ENCODE data around the gene TEP1.
"Not testable (repeated sequence)": the region's sequence is repeated elsewhere in the genome, so short reads cannot be mapped to it uniquely, and the experiment has no call there.

TEP1 gene

GRCh38 chr14:20372796-20373195 lies 40.5 kb downstream of the TEP1 start:
- Histone ChIP-seq H3K4me1 (ENCODE audit: control insufficient read depth in 1 of 2, insufficient read depth in 2 of 2, low read length in 2 of 2) (no peaks in the 10 kb centered on the region), H2BK120ac (ENCODE audit: insufficient read depth, low read length, poor library complexity) (no peak overlapping the region), H3K18ac (ENCODE audit: low read length) (no peak overlapping the region), H4K91ac (ENCODE audit: low read depth, low read length) (no peak overlapping the region), H4K12ac (ENCODE audit: low read depth, low read length) (no peak overlapping the region), H3K4me2 (ENCODE audit: low read length) (no peak overlapping the region), H4K8ac (ENCODE audit: low read depth, low read length) (no peak overlapping the region), H3K9ac (ENCODE audit: low read length) (no peak overlapping the region), H2BK5ac (ENCODE audit: low read depth, low read length, poor library complexity) (no peak overlapping the region), H3K79me1 (ENCODE audit: low read length) (no peaks in the 10 kb centered on the region), H3K36me3 (ENCODE audit: control insufficient read depth in 1 of 2, insufficient read depth in 2 of 2, low read length in 2 of 2) (peaks cover 46 to 66% of the 10 kb centered on the region in 2 experiments), H3K14ac (ENCODE audit: low read length) (no peak overlapping the region), H2BK12ac (ENCODE audit: low read length) (no peak overlapping the region), H3K27ac (ENCODE audit: low read depth, low read length) (no peak overlapping the region), H2AK5ac (ENCODE audit: low read length) (no peak overlapping the region), H3K23ac (ENCODE audit: low read length) (no peak overlapping the region), H3K9me3 (ENCODE audit: insufficient read depth, low read depth, low read length) (no peaks in the 10 kb centered on the region), H3K4me3 (ENCODE audit: low read depth, low read length) (no peak overlapping the region), H3K4ac (ENCODE audit: low read depth, low read length) (no peak overlapping the region), H3K79me2 (ENCODE audit: control insufficient read depth, insufficient read depth, low read length, poor library complexity) (no peaks in the 10 kb centered on the region), H3K27me3 (ENCODE audit: insufficient read depth, low read length) (no peaks in the 10 kb centered on the region), H2AFZ (ENCODE audit: insufficient read depth, low read length, poor library complexity) (no peak overlapping the region)
- DNase-seq: no peak
- WGBS (ENCODE audit: extremely low coverage, insufficient coverage, insufficient read length): no CpG with 5 or more reads among the region's 5 CpGs

GRCh38 chr14:20365928-20366327 lies 47.4 kb downstream of the TEP1 start:
- H3K9ac ChIP-seq (ENCODE audit: low read length): no peak overlapping the region
- H3K4me1 ChIP-seq (ENCODE audit: control insufficient read depth in 1 of 2, insufficient read depth in 2 of 2, low read length in 2 of 2): no peaks in the 10 kb centered on the region
- no peaks in the 10 kb centered on the region for H3K27me3 ChIP-seq (ENCODE audit: insufficient read depth, low read length)
- no peak overlapping the region for H3K27ac ChIP-seq (ENCODE audit: low read depth, low read length)
- no peak overlapping the region for H3K23ac ChIP-seq (ENCODE audit: low read length)
- no peak overlapping the region for H3K4me2 ChIP-seq (ENCODE audit: low read length)
- H2AK5ac ChIP-seq (ENCODE audit: low read length): no peak overlapping the region
- H4K12ac ChIP-seq (ENCODE audit: low read depth, low read length): no peak overlapping the region
- H3K4ac ChIP-seq (ENCODE audit: low read depth, low read length): no peak overlapping the region
- H3K4me3 ChIP-seq (ENCODE audit: low read depth, low read length): no peak overlapping the region
- no peak overlapping the region for H3K14ac ChIP-seq (ENCODE audit: low read length)
- H3K36me3 ChIP-seq (ENCODE audit: control insufficient read depth in 1 of 2, insufficient read depth in 2 of 2, low read length in 2 of 2): peaks cover 16 to 21% of the 10 kb centered on the region in 2 experiments
- H3K18ac ChIP-seq (ENCODE audit: low read length): no peak overlapping the region
- H3K79me2 ChIP-seq (ENCODE audit: control insufficient read depth, insufficient read depth, low read length, poor library complexity): no peaks in the 10 kb centered on the region
- no peaks in the 10 kb centered on the region for H3K79me1 ChIP-seq (ENCODE audit: low read length)
- H2BK5ac ChIP-seq (ENCODE audit: low read depth, low read length, poor library complexity): no peak overlapping the region
- H4K91ac ChIP-seq (ENCODE audit: low read depth, low read length): no peak overlapping the region
- DNase-seq: no peak
- H3K9me3 ChIP-seq (ENCODE audit: insufficient read depth, low read depth, low read length): no peaks in the 10 kb centered on the region
- no peak overlapping the region for H4K8ac ChIP-seq (ENCODE audit: low read depth, low read length)
- no peak overlapping the region for H2BK12ac ChIP-seq (ENCODE audit: low read length)
- H2AFZ ChIP-seq (ENCODE audit: insufficient read depth, low read length, poor library complexity): no peak overlapping the region
- H2BK120ac ChIP-seq (ENCODE audit: insufficient read depth, low read length, poor library complexity): no peak overlapping the region

GRCh38 chr14:20358474-20358873 lies 54.8 kb downstream of the TEP1 start:
- H3K79me1 ChIP-seq (ENCODE audit: low read length); H3K14ac ChIP-seq (ENCODE audit: low read length); H2BK120ac ChIP-seq (ENCODE audit: insufficient read depth, low read length, poor library complexity); H3K4me3 ChIP-seq (ENCODE audit: low read depth, low read length); H4K12ac ChIP-seq (ENCODE audit: low read depth, low read length); H3K79me2 ChIP-seq (ENCODE audit: control insufficient read depth, insufficient read depth, low read length, poor library complexity); H2AFZ ChIP-seq (ENCODE audit: insufficient read depth, low read length, poor library complexity); H3K4me2 ChIP-seq (ENCODE audit: low read length); H3K27ac ChIP-seq (ENCODE audit: low read depth, low read length); H2AK5ac ChIP-seq (ENCODE audit: low read length); H3K9me3 ChIP-seq (ENCODE audit: insufficient read depth, low read depth, low read length); H3K9ac ChIP-seq (ENCODE audit: low read length); H4K91ac ChIP-seq (ENCODE audit: low read depth, low read length); H3K4me1 ChIP-seq (ENCODE audit: control insufficient read depth in 1 of 2, insufficient read depth in 2 of 2, low read length in 2 of 2); H3K18ac ChIP-seq (ENCODE audit: low read length); H2BK5ac ChIP-seq (ENCODE audit: low read depth, low read length, poor library complexity); H2BK12ac ChIP-seq (ENCODE audit: low read length); H4K8ac ChIP-seq (ENCODE audit: low read depth, low read length); DNase-seq; H3K4ac ChIP-seq (ENCODE audit: low read depth, low read length); H3K23ac ChIP-seq (ENCODE audit: low read length); H3K27me3 ChIP-seq (ENCODE audit: insufficient read depth, low read length): not testable (repeated sequence)
- H3K36me3 ChIP-seq (ENCODE audit: control insufficient read depth in 1 of 2, insufficient read depth in 2 of 2, low read length in 2 of 2): peaks cover 15 to 31% of the 10 kb centered on the region in 2 experiments
- no CpG with 5 or more reads among the region's 3 CpGs for WGBS (ENCODE audit: extremely low coverage, insufficient coverage, insufficient read length)

GRCh38 chr14:20356422-20356821 lies 56.9 kb downstream of the TEP1 start:
- H2BK5ac ChIP-seq (ENCODE audit: low read depth, low read length, poor library complexity): no peak overlapping the region
- H3K4me2 ChIP-seq (ENCODE audit: low read length): no peak overlapping the region
- no peak overlapping the region for H3K4me3 ChIP-seq (ENCODE audit: low read depth, low read length)
- H3K23ac ChIP-seq (ENCODE audit: low read length): no peak overlapping the region
- H3K27ac ChIP-seq (ENCODE audit: low read depth, low read length): no peak overlapping the region
- H2BK12ac ChIP-seq (ENCODE audit: low read length): no peak overlapping the region
- no peak overlapping the region for H4K12ac ChIP-seq (ENCODE audit: low read depth, low read length)
- H4K8ac ChIP-seq (ENCODE audit: low read depth, low read length): no peak overlapping the region
- no peak for DNase-seq
- H3K4ac ChIP-seq (ENCODE audit: low read depth, low read length): no peak overlapping the region
- H3K18ac ChIP-seq (ENCODE audit: low read length): no peak overlapping the region
- no peaks in the 10 kb centered on the region for H3K4me1 ChIP-seq (ENCODE audit: control insufficient read depth in 1 of 2, insufficient read depth in 2 of 2, low read length in 2 of 2)
- H3K27me3 ChIP-seq (ENCODE audit: insufficient read depth, low read length): no peaks in the 10 kb centered on the region
- H2AFZ ChIP-seq (ENCODE audit: insufficient read depth, low read length, poor library complexity): no peak overlapping the region
- no peak overlapping the region for H4K91ac ChIP-seq (ENCODE audit: low read depth, low read length)
- H3K36me3 ChIP-seq (ENCODE audit: control insufficient read depth in 1 of 2, insufficient read depth in 2 of 2, low read length in 2 of 2): peaks cover 24 to 43% of the 10 kb centered on the region in 2 experiments
- H3K14ac ChIP-seq (ENCODE audit: low read length): no peak overlapping the region
- WGBS (ENCODE audit: extremely low coverage, insufficient coverage, insufficient read length): no CpG with 5 or more reads among the region's 3 CpGs
- no peaks in the 10 kb centered on the region for H3K79me1 ChIP-seq (ENCODE audit: low read length)
- H3K9me3 ChIP-seq (ENCODE audit: insufficient read depth, low read depth, low read length): no peaks in the 10 kb centered on the region
- H3K79me2 ChIP-seq (ENCODE audit: control insufficient read depth, insufficient read depth, low read length, poor library complexity): no peaks in the 10 kb centered on the region
- no peak overlapping the region for H2BK120ac ChIP-seq (ENCODE audit: insufficient read depth, low read length, poor library complexity)
- no peak overlapping the region for H2AK5ac ChIP-seq (ENCODE audit: low read length)
- no peak overlapping the region for H3K9ac ChIP-seq (ENCODE audit: low read length)

- H3K27me3 ChIP-seq (ENCODE audit: insufficient read depth, low read length): no peaks in the 10 kb centered on the region
- H2BK5ac ChIP-seq (ENCODE audit: low read depth, low read length, poor library complexity): no peak overlapping the region
- no peaks in the 10 kb centered on the region for H3K79me1 ChIP-seq (ENCODE audit: low read length)
- no peak overlapping the region for H3K4me2 ChIP-seq (ENCODE audit: low read length)
- H4K91ac ChIP-seq (ENCODE audit: low read depth, low read length): no peak overlapping the region
- no peaks in the 10 kb centered on the region for H3K9me3 ChIP-seq (ENCODE audit: insufficient read depth, low read depth, low read length)
- no peak overlapping the region for H2AK5ac ChIP-seq (ENCODE audit: low read length)
- no peak overlapping the region for H4K8ac ChIP-seq (ENCODE audit: low read depth, low read length)
- no peak overlapping the region for H2BK12ac ChIP-seq (ENCODE audit: low read length)
- H3K36me3 ChIP-seq (ENCODE audit: control insufficient read depth in 1 of 2, insufficient read depth in 2 of 2, low read length in 2 of 2): peaks cover 35 to 49% of the 10 kb centered on the region in 2 experiments
- H3K9ac ChIP-seq (ENCODE audit: low read length): no peak overlapping the region
- no peak overlapping the region for H2BK120ac ChIP-seq (ENCODE audit: insufficient read depth, low read length, poor library complexity)
- no peak overlapping the region for H3K18ac ChIP-seq (ENCODE audit: low read length)
- no peaks in the 10 kb centered on the region for H3K79me2 ChIP-seq (ENCODE audit: control insufficient read depth, insufficient read depth, low read length, poor library complexity)
- H3K4ac ChIP-seq (ENCODE audit: low read depth, low read length): no peak overlapping the region
- no peak overlapping the region for H2AFZ ChIP-seq (ENCODE audit: insufficient read depth, low read length, poor library complexity)
- no peak overlapping the region for H3K27ac ChIP-seq (ENCODE audit: low read depth, low read length)
- no peak overlapping the region for H3K4me3 ChIP-seq (ENCODE audit: low read depth, low read length)
- H3K14ac ChIP-seq (ENCODE audit: low read length): no peak overlapping the region
- H3K23ac ChIP-seq (ENCODE audit: low read length): no peak overlapping the region
- DNase-seq: no peak
- no peak overlapping the region for H4K12ac ChIP-seq (ENCODE audit: low read depth, low read length)
- no peaks in the 10 kb centered on the region for H3K4me1 ChIP-seq (ENCODE audit: control insufficient read depth in 1 of 2, insufficient read depth in 2 of 2, low read length in 2 of 2)
Measured at GRCh38 chr14:20350860-20351259, 62.4 kb downstream of the TEP1 start.
